ENCODE measurements around the gene PLEKHF1. TPM values are rescaled to one million over a fixed set of nuclear protein-coding genes. Genes with fewer than 3 reads are reported as not detected.

The PLEKHF1 gene
- total and polyA plus RNA-seq, 2 donors (not counting 1 experiment from before 2014, with no cell fraction given) = 5.5 to 9.8 TPM

DNA sequence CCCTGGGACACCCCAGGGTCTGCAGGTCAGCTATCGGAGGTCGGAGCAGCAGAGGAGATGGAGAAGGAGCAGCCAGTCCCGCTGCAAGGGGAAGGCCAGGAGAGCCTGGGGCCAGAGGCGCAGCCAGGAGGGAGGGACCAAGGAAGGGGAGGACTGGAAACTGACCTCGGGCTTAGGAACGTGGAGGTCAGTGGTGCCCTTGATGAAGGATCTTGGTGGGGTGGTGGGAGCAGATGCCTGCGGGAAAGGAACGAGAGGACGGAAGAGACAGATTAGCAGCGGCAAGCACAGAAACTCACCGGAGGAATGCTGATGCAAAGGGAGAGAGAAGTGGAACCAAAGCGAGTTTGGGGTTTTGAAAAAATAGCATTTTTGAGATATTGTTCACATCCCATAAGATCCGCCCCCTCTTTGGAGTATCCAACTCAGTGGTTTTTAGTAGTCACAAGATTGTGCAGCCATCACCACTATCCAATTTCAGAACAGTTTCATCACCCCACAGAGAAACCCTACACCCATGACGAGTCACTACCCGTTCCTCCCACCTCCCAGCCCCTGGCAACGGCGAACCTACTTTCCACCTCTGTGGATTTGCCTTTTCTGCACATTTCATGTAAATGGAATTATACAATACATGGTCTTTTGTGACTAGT is 22.1 kb downstream of the PLEKHF1 start:
- H3K4me2 ChIP-seq (replicated peaks; ENCODE audit: low read depth, low read length, poor library complexity, severe bottlenecking) = no peak overlapping the region
- no peak overlapping the region for H3K9ac ChIP-seq (ENCODE audit: low read length)
- Mint-ChIP-seq H3K27ac (no peak overlapping the region), H3K4me3 (no peak overlapping the region), H3K4me1 (peaks cover 2% of the 10 kb centered on the region), H3K9me3 (ENCODE audit: insufficient read depth) (no peaks in the 10 kb centered on the region), H3K27me3 (no peaks in the 10 kb centered on the region)
- DNase-seq = no peak
- ATAC-seq (ENCODE audit: low read depth) = no peak
- H3K9me3 ChIP-seq (ENCODE audit: control extremely low read depth in 1 of 3, control insufficient read depth in 2 of 3, insufficient read depth in 1 of 3, low read length in 2 of 3) = peaks cover 0 to 7% (median 5%) of the 10 kb centered on the region in 3 donors
- H3K79me2 ChIP-seq (ENCODE audit: control insufficient read depth, insufficient read depth, low read length) = no peaks in the 10 kb centered on the region
- no peaks in the 10 kb centered on the region for H3K36me3 ChIP-seq (replicated peaks in 1 of 2; ENCODE audit: control extremely low read depth in 1 of 2, control insufficient read depth in 1 of 2, extremely low read depth in 1 of 2, insufficient read depth in 2 of 2, low read length in 1 of 2)
- H4K20me1 ChIP-seq (ENCODE audit: control insufficient read depth, insufficient read depth, low read length, poor library complexity, severe bottlenecking) = no peaks in the 10 kb centered on the region
- intact Hi-C loops (cut with micrococcal nuclease) = no loop called here
- no peaks in the 10 kb centered on the region for H3K4me1 ChIP-seq (ENCODE audit: control insufficient read depth in 2 of 2, insufficient read depth in 2 of 2, low read length in 2 of 2)
- no peak overlapping the region for H3K4me3 ChIP-seq (ENCODE audit: control extremely low read depth in 1 of 5, extremely low read depth in 1 of 5, insufficient read depth in 1 of 5, low read depth in 2 of 5, low read length in 4 of 5)
- H2AFZ ChIP-seq (ENCODE audit: insufficient read depth, low read depth, low read length, poor library complexity, severe bottlenecking) = no peak overlapping the region
- H3K27me3 ChIP-seq (replicated peaks in 1 of 4; ENCODE audit: control extremely low read depth in 1 of 4, control insufficient read depth in 3 of 4, insufficient read depth in 4 of 4, low read length in 3 of 4) = no peaks in the 10 kb centered on the region
- CTCF ChIA-PET = interaction anchor here (0.7 to 1.3 kb wide), 3 partner anchors 15 to 76 kb away, joined by 3 to 4 read pairs (median 3); no protein-coding TSS in a partner anchor
- 96% methylated on average over 12 of the region's 17 CpGs for WGBS (ENCODE audit: insufficient coverage)
- POLR2A ChIA-PET = no interaction called here
- TF ChIP-seq CTCF (IDR thresholded peaks at IDR 0.05) (no peak), EZH2 (IDR thresholded peaks at IDR 0.05; ENCODE audit: borderline replicate concordance, insufficient read depth, low read depth, low read length, poor library complexity, severe bottlenecking) (no peak)
- no peak overlapping the region for H3K27ac ChIP-seq (ENCODE audit: low read length in 2 of 2)

- H3K9me3 Mint-ChIP-seq (ENCODE audit: insufficient read depth) = no peaks in the 10 kb centered on the region
- no peaks in the 10 kb centered on the region for H3K79me2 ChIP-seq (ENCODE audit: control insufficient read depth, insufficient read depth, low read length)
- no peak overlapping the region for H3K27ac ChIP-seq (ENCODE audit: low read length in 2 of 2)
- no peak overlapping the region for H3K4me2 ChIP-seq (replicated peaks; ENCODE audit: low read depth, low read length, poor library complexity, severe bottlenecking)
- DNase-seq (no peak), ATAC-seq (ENCODE audit: low read depth) (no peak)
- peaks cover 0 to 7% (median 5%) of the 10 kb centered on the region in 3 donors for H3K9me3 ChIP-seq (ENCODE audit: control extremely low read depth in 1 of 3, control insufficient read depth in 2 of 3, insufficient read depth in 1 of 3, low read length in 2 of 3)
- H3K27ac Mint-ChIP-seq = no peak overlapping the region
- no peak overlapping the region for H2AFZ ChIP-seq (ENCODE audit: insufficient read depth, low read depth, low read length, poor library complexity, severe bottlenecking)
- H3K9ac ChIP-seq (ENCODE audit: low read length) = no peak overlapping the region
- H3K27me3 ChIP-seq (replicated peaks in 1 of 4; ENCODE audit: control extremely low read depth in 1 of 4, control insufficient read depth in 3 of 4, insufficient read depth in 4 of 4, low read length in 3 of 4) = no peaks in the 10 kb centered on the region
- H3K36me3 ChIP-seq (replicated peaks in 1 of 2; ENCODE audit: control extremely low read depth in 1 of 2, control insufficient read depth in 1 of 2, extremely low read depth in 1 of 2, insufficient read depth in 2 of 2, low read length in 1 of 2) = no peaks in the 10 kb centered on the region
- no peak overlapping the region for H3K4me3 Mint-ChIP-seq
- no peaks in the 10 kb centered on the region for H4K20me1 ChIP-seq (ENCODE audit: control insufficient read depth, insufficient read depth, low read length, poor library complexity, severe bottlenecking)
- TF ChIP-seq EZH2 (IDR thresholded peaks at IDR 0.05; ENCODE audit: borderline replicate concordance, insufficient read depth, low read depth, low read length, poor library complexity, severe bottlenecking) (no peak), CTCF (IDR thresholded peaks at IDR 0.05) (no peak)
- peaks cover 6% of the 10 kb centered on the region for H3K4me1 Mint-ChIP-seq
- POLR2A ChIA-PET = no interaction called here
- intact Hi-C loops (cut with micrococcal nuclease) = no loop called here
- H3K4me1 ChIP-seq (ENCODE audit: control insufficient read depth in 2 of 2, insufficient read depth in 2 of 2, low read length in 2 of 2) = peaks cover 3 to 4% of the 10 kb centered on the region in 2 donors
- H3K27me3 Mint-ChIP-seq = no peaks in the 10 kb centered on the region
- CTCF ChIA-PET = interaction anchor here (0.7 kb wide), 1 partner anchor 76 kb away, joined by 3 read pairs; no protein-coding TSS in a partner anchor
- H3K4me3 ChIP-seq (ENCODE audit: control extremely low read depth in 1 of 5, extremely low read depth in 1 of 5, insufficient read depth in 1 of 5, low read depth in 2 of 5, low read length in 4 of 5) = no peak overlapping the region
- WGBS (ENCODE audit: insufficient coverage) = 89% methylated on average over 12 of the region's 18 CpGs
Observed at GRCh38 chr19:29687897-29688728, 22.9 kb downstream of the PLEKHF1 start.
